K562 (cell line): ENCODE data around the gene ASZ1. TPM values are rescaled to one million over a fixed set of nuclear protein-coding genes. Genes with fewer than 3 reads are reported as not detected.

Source experiments
- RAD21 ChIP-seq, 2 experiments: fragments of 250-450 bp in 1 of 2; fragments of 450-650 bp in 1 of 2; sonication (Bioruptor Pico) in 1 of 2; formaldehyde crosslinking in 1 of 2; IDR thresholded peaks in 1 of 2; conservative IDR thresholded peaks in 1 of 2; 2 replicates each; pipeline versions ENCODE4 v1.4.0 to v1.8.0; 2020 to 2022; ENCODE audit warnings: mild to moderate bottlenecking in 2 of 2, moderate library complexity in 1 of 2
- polyA plus RNA-seq, 8 experiments: library from polyadenylated mRNA; depleted of rRNA in 4 of 8; stranded (reverse) in 5 of 8; unstranded in 3 of 8; fragments of >200 nt; fragmentation: Nextera tagmentation in 2 of 8; fragmentation: Illumina TruSeq in 1 of 8; extraction: Ambion mirVana in 2 of 8; extraction: Trizol in 1 of 8; gene quantifications; 2 replicates each; pipeline versions ENCODE4 v1.2.1 to v1.2.3, GENCODE V29; 2011 to 2014; ENCODE audit warnings: inconsistent platforms in 1 of 8, missing spikeins in 1 of 8
- total RNA-seq, 7 experiments: library from RNA; depleted of rRNA in 6 of 7; stranded (reverse); fragments of >200 nt in 6 of 7; fragmentation: Illumina TruSeq in 2 of 7; extraction: Trizol in 2 of 7; gene quantifications; 2 replicates each; pipeline versions ENCODE4 v1.2.1 to v1.2.3, GENCODE V29; 2011 to 2021; ENCODE audit warnings: low replicate concordance in 1 of 7
- TF ChIP-seq, protein P1 (sequence below), 2 experiments: fragments of 450-650 bp; formaldehyde crosslinking in 1 of 2; IDR thresholded peaks; 2 replicates each; pipeline versions ENCODE4 v1.4.0 to v1.6.1; 2014 to 2020; ENCODE audit warnings: mild to moderate bottlenecking in 2 of 2, borderline replicate concordance in 1 of 2, low read depth in 1 of 2

Gene ASZ1
- total and polyA plus RNA-seq, 9 of the 15 experiments (the other 6 are each of a cell fraction or from before 2014, with no cell fraction given), result not detected

DNA sequence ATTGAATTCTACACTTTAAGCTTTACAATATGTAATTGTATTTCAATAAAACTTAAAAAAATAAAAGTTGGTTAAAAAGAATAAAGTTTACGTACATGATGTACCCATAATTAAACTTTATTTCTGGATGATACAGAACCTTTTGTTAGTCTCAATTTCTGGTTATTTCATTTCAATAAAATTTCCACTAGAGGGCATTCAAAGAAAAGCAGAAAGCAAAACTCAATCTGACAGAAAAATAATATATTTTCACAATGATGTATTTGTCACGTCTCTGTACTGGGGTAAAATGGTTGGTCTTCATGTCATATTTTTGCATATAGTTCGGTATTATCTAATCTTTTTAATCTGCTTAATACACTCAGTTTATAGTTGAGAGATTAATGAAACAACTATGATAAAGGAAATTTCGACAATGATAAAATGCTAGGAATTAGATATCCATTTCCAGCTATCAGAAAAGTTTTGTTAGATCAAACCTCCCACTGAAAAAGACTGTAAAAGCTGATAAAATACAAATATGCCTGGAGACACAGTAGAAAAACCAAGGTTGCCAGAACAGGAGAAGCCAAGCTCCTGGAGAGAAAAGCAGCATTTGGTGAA is 27.4 kb downstream of the ASZ1 start (continued):
- TF ChIP-seq, protein P1, sequence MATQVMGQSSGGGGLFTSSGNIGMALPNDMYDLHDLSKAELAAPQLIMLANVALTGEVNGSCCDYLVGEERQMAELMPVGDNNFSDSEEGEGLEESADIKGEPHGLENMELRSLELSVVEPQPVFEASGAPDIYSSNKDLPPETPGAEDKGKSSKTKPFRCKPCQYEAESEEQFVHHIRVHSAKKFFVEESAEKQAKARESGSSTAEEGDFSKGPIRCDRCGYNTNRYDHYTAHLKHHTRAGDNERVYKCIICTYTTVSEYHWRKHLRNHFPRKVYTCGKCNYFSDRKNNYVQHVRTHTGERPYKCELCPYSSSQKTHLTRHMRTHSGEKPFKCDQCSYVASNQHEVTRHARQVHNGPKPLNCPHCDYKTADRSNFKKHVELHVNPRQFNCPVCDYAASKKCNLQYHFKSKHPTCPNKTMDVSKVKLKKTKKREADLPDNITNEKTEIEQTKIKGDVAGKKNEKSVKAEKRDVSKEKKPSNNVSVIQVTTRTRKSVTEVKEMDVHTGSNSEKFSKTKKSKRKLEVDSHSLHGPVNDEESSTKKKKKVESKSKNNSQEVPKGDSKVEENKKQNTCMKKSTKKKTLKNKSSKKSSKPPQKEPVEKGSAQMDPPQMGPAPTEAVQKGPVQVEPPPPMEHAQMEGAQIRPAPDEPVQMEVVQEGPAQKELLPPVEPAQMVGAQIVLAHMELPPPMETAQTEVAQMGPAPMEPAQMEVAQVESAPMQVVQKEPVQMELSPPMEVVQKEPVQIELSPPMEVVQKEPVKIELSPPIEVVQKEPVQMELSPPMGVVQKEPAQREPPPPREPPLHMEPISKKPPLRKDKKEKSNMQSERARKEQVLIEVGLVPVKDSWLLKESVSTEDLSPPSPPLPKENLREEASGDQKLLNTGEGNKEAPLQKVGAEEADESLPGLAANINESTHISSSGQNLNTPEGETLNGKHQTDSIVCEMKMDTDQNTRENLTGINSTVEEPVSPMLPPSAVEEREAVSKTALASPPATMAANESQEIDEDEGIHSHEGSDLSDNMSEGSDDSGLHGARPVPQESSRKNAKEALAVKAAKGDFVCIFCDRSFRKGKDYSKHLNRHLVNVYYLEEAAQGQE (IDR thresholded peaks at IDR 0.05; ENCODE audit: borderline replicate concordance), result 0 out of 2 replicates have a peak, but pooled peaks have one; percentile 5
- TF ChIP-seq, protein P1 (CRISPR knock-in tag; IDR thresholded peaks at IDR 0.05; ENCODE audit: low read depth), result no peak
- TF ChIP-seq RAD21 (CRISPR knock-in tag; conservative IDR thresholded peaks at IDR 0.05 in 1 of 2, IDR thresholded peaks at IDR 0.05 in 1 of 2), result peak; percentile 75
